ENCODE measurements around the gene KCNK6. TPM values are rescaled to one million over a fixed set of nuclear protein-coding genes. Genes with fewer than 3 reads are reported as not detected.

Gene KCNK6
- total and polyA plus RNA-seq, 2 experiments from 2014 or later: 9.0 to 14.6 TPM

DNA sequence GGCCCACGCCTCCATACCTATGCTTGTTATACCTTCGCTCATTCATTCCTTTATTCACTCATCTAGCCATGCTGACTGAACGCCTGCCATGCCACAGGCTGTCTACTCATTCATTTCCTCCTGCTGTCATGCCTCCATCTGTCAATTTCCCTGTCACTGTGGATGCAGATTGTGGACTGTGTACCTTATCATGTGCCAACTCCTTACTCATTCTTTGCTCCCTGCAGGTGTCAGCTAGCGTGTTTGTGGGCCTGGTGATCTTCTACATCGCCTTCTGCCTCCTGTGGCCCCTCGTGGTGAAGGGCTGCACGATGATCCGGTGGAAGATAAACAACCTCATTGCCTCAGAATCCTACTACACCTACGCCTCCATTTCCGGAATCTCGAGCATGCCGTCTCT lies 50.7 kb downstream of the KCNK6 start (continued):
- TF ChIP-seq ZNF462 (CRISPR knock-in tag; IDR thresholded peaks at IDR 0.05) (no peak), NANOG (IDR thresholded peaks at IDR 0.05; ENCODE audit: borderline replicate concordance) (no peak), JUNB (IDR thresholded peaks at IDR 0.05; ENCODE audit: unreplicated experiment) (no peak), REST (IDR thresholded peaks at IDR 0.05; ENCODE audit: unreplicated experiment) (no peak), POLR2AphosphoS5 (IDR thresholded peaks at IDR 0.05; ENCODE audit: low read depth) (no peak), STAT1 (IDR thresholded peaks at IDR 0.05; ENCODE audit: unreplicated experiment) (no peak), ETS1 (IDR thresholded peaks at IDR 0.05) (no peak)

Data from GM23338 (cell line).